ENCODE results near the gene ZNF408.
"Not testable (repeated sequence)": the region's sequence is repeated elsewhere in the genome, so short reads cannot be mapped to it uniquely, and the experiment has no call there.

Gene ZNF408

GRCh38 chr11:46698597-46698996 is 2.2 kb upstream of the ZNF408 start:
- DNase-seq = no peak

- no peak for DNase-seq
Observed at GRCh38 chr11:46701078-46701654, 335 bp downstream of the ZNF408 start.

GRCh38 chr11:46705070-46705688 is 4.3 kb downstream of the ZNF408 start:
- no peak for DNase-seq

- no peak for DNase-seq
Observed at GRCh38 chr11:46706886-46707285, 6.1 kb downstream of the ZNF408 start.

- not testable (repeated sequence) for DNase-seq
Observed at GRCh38 chr11:46709351-46709750, 8.5 kb downstream of the ZNF408 start.

GRCh38 chr11:46710821-46711269 is 10.0 kb downstream of the ZNF408 start:
- DNase-seq = no peak

- DNase-seq = no peak
Observed at GRCh38 chr11:46711303-46711702, 10.5 kb downstream of the ZNF408 start.

GRCh38 chr11:46712874-46713576 is 12.2 kb downstream of the ZNF408 start:
- no peak for DNase-seq

GRCh38 chr11:46717825-46718154 is 17.0 kb downstream of the ZNF408 start:
- not testable (repeated sequence) for DNase-seq

- DNase-seq = no peak
Observed at GRCh38 chr11:46718155-46719019, 17.6 kb downstream of the ZNF408 start.

GRCh38 chr11:46719048-46719542 is 18.3 kb downstream of the ZNF408 start, which contains the start of gene F2:
Gene F2 (plus strand): TSS chr11:46719213. CDS start chr11:46719236, 23 bp downstream.
- DNase-seq = no peak

GRCh38 chr11:46719543-46720218 is 18.9 kb downstream of the ZNF408 start:
- no peak for DNase-seq

GRCh38 chr11:46721286-46721685 is 20.5 kb downstream of the ZNF408 start:
- no peak for DNase-seq

GRCh38 chr11:46722566-46723358 is 21.9 kb downstream of the ZNF408 start:
- no peak for DNase-seq

- no peak for DNase-seq
Observed at GRCh38 chr11:46723359-46723680, 22.5 kb downstream of the ZNF408 start.

GRCh38 chr11:46724088-46724487 is 23.3 kb downstream of the ZNF408 start:
- peak; percentile 36 for DNase-seq

- no peak for DNase-seq
Observed at GRCh38 chr11:46725338-46726205, 24.7 kb downstream of the ZNF408 start.

- no peak for DNase-seq
Observed at GRCh38 chr11:46726206-46726862, 25.5 kb downstream of the ZNF408 start.

- no peak for DNase-seq
Observed at GRCh38 chr11:46727952-46728658, 27.3 kb downstream of the ZNF408 start.

- DNase-seq = no peak
Observed at GRCh38 chr11:46728659-46729040, 27.8 kb downstream of the ZNF408 start.
